GM18861 (cell line): ENCODE measurements around the gene SPECC1.
"Not testable (repeated sequence)": the region's sequence is repeated elsewhere in the genome, so short reads cannot be mapped to it uniquely, and the experiment has no call there.

Source experiments
- ATAC-seq: cut with Tn5 transposase; IDR thresholded peaks from one replicate; pipeline ENCODE4 v1.9.1; 2021; ENCODE audit not compliant: unreplicated experiment

Gene SPECC1, protein sequence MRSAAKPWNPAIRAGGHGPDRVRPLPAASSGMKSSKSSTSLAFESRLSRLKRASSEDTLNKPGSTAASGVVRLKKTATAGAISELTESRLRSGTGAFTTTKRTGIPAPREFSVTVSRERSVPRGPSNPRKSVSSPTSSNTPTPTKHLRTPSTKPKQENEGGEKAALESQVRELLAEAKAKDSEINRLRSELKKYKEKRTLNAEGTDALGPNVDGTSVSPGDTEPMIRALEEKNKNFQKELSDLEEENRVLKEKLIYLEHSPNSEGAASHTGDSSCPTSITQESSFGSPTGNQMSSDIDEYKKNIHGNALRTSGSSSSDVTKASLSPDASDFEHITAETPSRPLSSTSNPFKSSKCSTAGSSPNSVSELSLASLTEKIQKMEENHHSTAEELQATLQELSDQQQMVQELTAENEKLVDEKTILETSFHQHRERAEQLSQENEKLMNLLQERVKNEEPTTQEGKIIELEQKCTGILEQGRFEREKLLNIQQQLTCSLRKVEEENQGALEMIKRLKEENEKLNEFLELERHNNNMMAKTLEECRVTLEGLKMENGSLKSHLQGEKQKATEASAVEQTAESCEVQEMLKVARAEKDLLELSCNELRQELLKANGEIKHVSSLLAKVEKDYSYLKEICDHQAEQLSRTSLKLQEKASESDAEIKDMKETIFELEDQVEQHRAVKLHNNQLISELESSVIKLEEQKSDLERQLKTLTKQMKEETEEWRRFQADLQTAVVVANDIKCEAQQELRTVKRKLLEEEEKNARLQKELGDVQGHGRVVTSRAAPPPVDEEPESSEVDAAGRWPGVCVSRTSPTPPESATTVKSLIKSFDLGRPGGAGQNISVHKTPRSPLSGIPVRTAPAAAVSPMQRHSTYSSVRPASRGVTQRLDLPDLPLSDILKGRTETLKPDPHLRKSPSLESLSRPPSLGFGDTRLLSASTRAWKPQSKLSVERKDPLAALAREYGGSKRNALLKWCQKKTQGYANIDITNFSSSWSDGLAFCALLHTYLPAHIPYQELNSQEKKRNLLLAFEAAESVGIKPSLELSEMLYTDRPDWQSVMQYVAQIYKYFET

GRCh38 chr17:20009302-20010098 lies at the start of gene SPECC1:
Gene SPECC1 (plus strand): TSS chr17:20009359. CDS start chr17:20096652, 87,293 bp downstream.
- ATAC-seq = peak; percentile 94

- not testable (repeated sequence) for ATAC-seq
Observed at GRCh38 chr17:19962954-19963353, 46.2 kb upstream of the SPECC1 start.

GRCh38 chr17:19973156-19973555 lies 36.0 kb upstream of the SPECC1 start:
- no peak for ATAC-seq

DNA sequence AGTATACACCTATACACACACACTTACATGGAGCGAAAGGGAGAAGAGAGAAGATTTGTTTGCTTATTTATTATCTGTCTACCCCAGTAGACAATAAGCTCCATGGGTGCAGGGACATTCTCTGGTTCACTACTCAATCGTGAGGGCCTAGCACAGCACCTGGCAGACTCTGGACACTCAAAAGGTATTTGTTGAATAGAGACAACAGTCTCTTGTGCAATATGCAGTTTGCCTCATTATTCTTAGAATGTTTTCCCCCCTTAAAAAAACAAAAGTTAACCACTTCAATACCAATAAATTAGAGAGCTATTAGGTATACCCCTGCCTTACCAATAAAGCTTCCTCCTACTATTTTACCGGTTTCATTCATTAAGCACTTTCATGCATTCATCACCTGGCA lies 33.6 kb upstream of the SPECC1 start:
- no peak for ATAC-seq

- peak; percentile 71 for ATAC-seq
Observed at GRCh38 chr17:19977293-19978208, 31.6 kb upstream of the SPECC1 start, which contains the start of gene AKAP10. Gene AKAP10 (minus strand): TSS chr17:19977828. CDS start chr17:19977679, 149 bp downstream.

DNA sequence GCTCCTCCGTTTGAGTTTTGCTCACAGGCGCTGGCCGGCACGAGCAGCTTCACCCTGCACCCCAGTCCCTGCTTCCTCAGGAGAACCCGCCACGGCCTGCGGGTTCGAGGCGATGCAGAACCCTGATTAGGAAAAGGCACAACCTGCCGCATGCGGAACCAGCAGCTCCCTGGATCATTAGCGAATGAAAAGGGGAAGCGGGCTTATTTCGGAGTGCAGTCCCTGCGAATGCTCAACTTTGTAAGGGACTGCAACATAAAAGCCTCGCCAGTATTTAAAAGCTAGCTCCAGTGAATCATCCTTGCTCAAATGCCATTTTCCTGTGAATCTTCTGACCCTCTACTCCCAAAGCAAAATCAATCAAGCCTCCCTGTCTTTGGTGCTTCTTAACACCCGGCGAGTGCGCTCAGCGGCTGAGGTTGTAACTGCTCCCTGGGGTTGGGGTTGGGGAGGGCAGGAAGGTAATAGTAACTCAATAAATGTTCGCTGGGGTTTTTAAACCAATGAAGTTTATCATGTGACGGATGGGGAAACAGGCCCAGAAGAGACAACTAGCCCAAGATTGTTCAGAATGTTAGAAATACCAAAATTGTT lies 30.9 kb upstream of the SPECC1 start:
- peak; percentile 33 for ATAC-seq

GRCh38 chr17:19978805-19979211 lies 30.4 kb upstream of the SPECC1 start:
- no peak for ATAC-seq

DNA sequence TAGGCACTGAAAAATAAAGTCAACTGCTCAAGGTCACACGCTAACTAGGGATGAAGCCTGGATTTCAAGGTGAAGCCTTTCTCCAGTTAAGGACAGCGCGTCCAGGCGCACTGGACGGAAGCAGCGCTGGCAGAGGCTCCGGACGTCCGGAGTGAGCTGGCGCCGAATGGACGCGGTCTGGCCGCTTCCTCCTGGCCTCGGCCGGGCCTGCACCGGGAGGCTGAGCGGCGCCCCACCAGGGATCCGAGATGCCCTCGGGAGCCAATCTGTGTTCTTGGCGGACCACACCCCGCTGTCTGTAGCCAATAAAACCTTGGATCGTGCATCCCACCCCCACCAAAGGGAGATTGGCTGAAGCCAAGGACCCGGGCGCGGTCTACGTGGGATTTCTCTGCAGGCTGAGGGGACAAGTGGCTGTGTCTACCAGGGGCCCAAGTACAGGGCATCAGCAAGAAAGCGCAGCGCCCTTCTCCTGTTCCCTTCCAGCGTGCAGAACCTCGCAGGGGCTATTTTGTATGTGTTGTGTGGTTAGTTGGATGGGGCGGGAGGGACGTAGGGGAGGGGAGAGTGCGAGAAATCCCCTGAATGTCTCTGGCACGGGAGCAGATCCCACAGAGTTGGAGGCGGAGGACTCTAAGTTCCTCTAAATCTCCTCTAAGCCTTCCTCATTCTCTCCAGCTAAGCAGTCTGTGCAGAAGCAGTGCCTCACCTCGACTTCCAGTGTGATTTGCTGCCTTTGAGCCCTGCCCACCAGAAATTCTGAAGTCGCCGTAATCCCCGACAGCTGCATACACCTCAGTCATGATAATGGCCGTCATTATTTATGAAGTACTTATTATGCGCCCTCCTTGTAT lies 29.0 kb upstream of the SPECC1 start:
- ATAC-seq = no peak

DNA sequence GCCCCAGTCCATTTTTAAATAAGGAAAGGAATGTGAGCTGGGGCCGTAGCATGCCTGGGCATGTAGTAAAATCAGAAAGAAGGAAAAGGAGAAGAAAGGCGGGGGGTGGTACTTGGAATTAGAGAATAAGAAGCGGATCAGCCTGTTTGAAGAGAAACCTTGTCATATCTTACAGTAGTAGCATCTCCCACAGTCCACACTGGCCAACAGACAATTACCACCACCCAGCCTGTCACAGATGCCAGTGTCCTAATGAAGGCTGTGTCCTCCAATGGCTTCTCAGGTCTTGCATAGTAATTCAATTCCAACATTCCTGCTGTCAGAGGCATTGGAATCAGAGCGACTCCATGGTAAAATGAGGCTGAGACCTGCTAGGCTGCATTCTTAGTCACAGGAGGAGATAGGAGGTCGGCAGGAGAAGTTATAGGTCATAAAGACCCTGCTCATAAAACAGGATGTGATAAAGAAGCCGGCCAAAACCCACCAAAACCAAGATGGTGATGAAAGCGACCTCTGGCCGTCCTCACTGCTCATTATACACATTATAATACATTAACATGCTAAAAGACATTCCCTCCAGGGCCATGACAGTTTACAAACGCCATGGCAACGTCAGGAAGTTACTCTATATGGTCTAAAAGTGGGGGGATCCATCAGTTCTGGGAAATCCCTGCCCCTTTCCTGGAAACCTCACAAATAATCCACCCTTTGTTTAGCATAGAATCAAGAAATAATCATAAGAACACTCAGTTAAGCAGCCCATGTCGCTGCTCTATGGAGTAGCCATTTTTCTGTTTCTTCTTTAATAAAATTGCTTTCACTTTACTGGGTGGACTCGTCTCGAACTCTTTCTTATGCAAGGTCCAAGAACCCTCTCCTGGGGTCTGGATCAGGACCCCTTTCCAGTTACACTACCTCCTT lies 22.0 kb upstream of the SPECC1 start:
- no peak for ATAC-seq

DNA sequence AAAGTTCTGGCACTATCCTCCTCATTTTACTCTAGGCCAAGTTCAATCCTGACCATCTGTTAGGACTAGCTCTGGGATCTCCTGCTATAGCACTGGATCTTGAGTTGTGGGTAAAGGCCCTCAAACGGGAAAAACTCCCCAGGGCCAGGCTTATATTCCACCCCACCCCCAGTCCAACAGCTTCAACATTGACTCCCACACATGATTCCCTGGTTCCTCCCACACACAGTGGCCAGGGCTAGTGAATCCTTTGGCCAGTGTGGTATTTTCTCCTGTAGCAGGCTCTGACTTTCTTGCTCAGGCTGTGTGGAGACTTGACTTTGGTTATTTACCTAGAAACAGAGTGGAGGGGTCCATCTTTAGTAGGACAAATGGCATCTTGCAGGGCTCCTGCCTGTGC lies 21.3 kb upstream of the SPECC1 start:
- no peak for ATAC-seq

GRCh38 chr17:19991252-19991885 lies 17.8 kb upstream of the SPECC1 start:
- ATAC-seq = no peak

- peak; percentile 84 for ATAC-seq
Observed at GRCh38 chr17:19992803-19993713, 16.1 kb upstream of the SPECC1 start.

- ATAC-seq = no peak
Observed at GRCh38 chr17:19996086-19996485, 13.1 kb upstream of the SPECC1 start.

DNA sequence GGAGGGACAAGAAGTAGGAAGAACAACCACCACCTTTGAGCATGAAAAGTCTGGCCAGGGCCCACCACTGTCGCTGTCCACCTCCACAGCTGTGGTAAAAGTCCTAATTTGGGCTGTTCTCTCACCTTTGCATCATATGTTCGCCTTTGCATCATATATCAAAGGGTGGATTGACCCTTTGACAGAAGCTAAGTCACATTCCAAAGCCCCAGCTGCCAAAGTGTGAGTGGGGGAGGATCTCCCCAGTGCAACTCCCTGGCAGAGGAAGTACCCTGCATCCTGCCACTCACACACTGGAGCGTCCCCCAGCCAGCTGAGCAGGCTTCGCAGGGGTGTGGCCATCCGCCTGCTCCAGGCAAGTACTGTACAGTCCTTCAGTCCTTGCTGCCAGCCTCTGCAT lies 12.7 kb upstream of the SPECC1 start:
- no peak for ATAC-seq

DNA sequence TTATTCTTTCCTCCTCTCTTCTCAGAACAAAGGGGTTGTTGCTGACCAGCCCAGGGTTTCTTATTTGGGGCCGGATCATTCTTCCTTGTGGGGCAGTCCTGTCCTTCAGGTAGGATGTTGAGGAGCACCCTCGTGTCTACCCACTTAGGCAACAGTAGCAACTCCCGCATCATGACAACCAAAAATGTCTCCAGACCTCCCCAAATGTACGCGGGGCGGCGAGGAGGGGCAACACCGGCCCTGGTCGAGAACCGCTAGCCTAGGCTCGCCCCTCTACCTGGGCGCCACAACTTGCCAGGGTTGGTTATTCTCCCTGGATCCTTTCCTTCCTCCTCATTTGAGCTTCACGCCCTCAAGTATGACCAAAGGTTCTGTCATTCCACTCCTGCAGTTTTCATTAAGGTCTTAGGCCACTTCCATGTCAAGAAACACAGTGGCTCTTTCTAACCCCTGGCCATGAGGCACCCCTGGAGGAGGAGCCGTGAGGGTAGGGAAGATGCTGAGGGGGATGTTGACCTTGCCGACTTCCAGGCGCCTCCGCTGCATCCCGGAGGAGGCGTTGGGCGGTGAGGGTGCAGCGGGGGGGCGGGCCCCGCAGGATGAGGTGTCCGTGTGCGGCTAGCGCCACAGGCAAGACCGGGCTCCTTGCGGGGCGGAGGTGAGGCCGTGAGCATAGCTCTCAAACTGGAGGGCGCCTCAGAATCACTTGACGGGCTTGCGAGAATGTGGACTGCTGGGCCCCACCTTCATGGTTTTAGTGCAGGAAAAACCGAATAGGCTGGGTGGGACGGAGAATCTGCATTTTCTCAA lies 712 bp upstream of the SPECC1 start:
- ATAC-seq = no peak
